ENCODE measurements around the gene DMRTA1. TPM values are rescaled to one million over a fixed set of nuclear protein-coding genes. Genes with fewer than 3 reads are reported as not detected.

Gene DMRTA1, protein sequence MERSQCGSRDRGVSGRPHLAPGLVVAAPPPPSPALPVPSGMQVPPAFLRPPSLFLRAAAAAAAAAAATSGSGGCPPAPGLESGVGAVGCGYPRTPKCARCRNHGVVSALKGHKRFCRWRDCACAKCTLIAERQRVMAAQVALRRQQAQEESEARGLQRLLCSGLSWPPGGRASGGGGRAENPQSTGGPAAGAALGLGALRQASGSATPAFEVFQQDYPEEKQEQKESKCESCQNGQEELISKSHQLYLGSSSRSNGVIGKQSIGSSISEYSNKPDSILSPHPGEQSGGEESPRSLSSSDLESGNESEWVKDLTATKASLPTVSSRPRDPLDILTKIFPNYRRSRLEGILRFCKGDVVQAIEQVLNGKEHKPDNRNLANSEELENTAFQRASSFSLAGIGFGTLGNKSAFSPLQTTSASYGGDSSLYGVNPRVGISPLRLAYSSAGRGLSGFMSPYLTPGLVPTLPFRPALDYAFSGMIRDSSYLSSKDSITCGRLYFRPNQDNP
- total RNA-seq (2022) (2.8 and 2.9 TPM in 2 replicates), Bru-seq, nascent RNA (percentile 62 among the genes with signal in this experiment), BruChase-seq, experiment 1, labeled RNA remaining after a 6-hour chase (percentile 55 among the genes with signal in this experiment), BruChase-seq, experiment 2, labeled RNA remaining after a 2-hour chase (percentile 60 among the genes with signal in this experiment)
- long read RNA-seq, full-length matches to known transcripts = 3 of 5 reads
- long read RNA-seq, partial matches to known transcripts = 0 of 5 reads
- long read RNA-seq, other reads (novel, unspliced or antisense) = 2 of 5 reads

DNA sequence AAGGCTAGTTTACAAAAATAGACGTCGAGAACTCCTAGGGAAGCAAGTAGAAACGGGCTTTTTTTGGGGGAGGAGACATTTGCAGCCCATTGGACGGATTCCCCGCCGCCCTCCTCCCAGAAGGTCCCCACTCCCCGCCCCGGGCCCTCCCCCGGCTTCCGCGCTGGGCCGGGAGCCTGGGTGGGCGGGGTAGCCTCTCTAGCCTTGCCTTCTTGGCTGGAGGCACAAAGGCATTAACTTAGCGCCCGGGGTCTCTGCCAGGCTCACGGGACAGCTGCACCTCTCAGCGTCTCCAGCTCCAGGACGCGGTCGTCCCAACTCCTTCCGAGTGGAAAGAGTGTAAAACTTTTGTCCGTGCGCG lies at the start of gene DMRTA1:
Gene DMRTA1, plus strand, starts transcription at position 236 of the 361 bp plus-strand sequence. CDS start 242 bp downstream, outside the sequence.
- peak within 1 kb of the TSS; percentile 64 for H3K27ac Mint-ChIP-seq (ENCODE audit: unreplicated experiment)
- CTCF ChIA-PET = interaction anchor here (1.1 kb wide), 1 partner anchor 140 kb away, joined by 4 read pairs; no protein-coding TSS in a partner anchor
- no TSS peak for BruUV-seq (replicated peaks)
- intact Hi-C loops (cut with micrococcal nuclease; ENCODE audit: unreplicated experiment) = loop anchor here (5.0 kb wide), 1 partner anchor 459 kb away; no protein-coding TSS in a partner anchor
- H3K36me3 Mint-ChIP-seq (ENCODE audit: insufficient read depth, unreplicated experiment) = peaks cover 28% of the 10 kb centered on the region
- TF ChIP-seq, protein P1, sequence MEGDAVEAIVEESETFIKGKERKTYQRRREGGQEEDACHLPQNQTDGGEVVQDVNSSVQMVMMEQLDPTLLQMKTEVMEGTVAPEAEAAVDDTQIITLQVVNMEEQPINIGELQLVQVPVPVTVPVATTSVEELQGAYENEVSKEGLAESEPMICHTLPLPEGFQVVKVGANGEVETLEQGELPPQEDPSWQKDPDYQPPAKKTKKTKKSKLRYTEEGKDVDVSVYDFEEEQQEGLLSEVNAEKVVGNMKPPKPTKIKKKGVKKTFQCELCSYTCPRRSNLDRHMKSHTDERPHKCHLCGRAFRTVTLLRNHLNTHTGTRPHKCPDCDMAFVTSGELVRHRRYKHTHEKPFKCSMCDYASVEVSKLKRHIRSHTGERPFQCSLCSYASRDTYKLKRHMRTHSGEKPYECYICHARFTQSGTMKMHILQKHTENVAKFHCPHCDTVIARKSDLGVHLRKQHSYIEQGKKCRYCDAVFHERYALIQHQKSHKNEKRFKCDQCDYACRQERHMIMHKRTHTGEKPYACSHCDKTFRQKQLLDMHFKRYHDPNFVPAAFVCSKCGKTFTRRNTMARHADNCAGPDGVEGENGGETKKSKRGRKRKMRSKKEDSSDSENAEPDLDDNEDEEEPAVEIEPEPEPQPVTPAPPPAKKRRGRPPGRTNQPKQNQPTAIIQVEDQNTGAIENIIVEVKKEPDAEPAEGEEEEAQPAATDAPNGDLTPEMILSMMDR (IDR thresholded peaks at IDR 0.05; ENCODE audit: unreplicated experiment) = no peak
- H3K27me3 Mint-ChIP-seq (ENCODE audit: unreplicated experiment) = no peaks in the 10 kb centered on the region
- peaks cover 7% of the 10 kb centered on the region for H3K4me1 Mint-ChIP-seq (ENCODE audit: low read depth, unreplicated experiment)
- H3K9me3 Mint-ChIP-seq (ENCODE audit: low read depth, unreplicated experiment) = no peaks in the 10 kb centered on the region
- DNase-seq = peak; percentile 84
- H3K4me3 Mint-ChIP-seq (ENCODE audit: low read depth, unreplicated experiment) = peak within 1 kb of the TSS; percentile 77

DNA sequence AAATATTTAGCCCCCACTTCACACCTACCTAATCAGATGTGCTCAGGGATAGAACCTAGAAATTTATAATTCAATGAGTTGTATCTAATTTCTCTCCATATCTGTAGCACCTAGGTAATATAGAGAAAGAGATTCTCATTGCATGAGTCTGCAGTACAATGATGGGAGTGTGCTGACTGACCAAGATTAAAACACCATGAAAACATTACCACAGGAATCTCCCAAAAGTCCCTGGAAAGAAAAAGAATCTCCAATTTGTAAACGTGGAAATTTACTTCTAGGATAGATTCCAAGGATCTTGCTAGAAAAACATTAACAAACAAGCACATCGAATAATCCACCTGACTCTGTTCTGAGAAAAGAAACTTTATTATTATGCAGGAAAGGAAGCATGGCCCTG lies 45.0 kb upstream of the DMRTA1 start:
- no peak overlapping the region for H3K4me3 Mint-ChIP-seq (ENCODE audit: low read depth, unreplicated experiment)
- TF ChIP-seq, protein P1 (IDR thresholded peaks at IDR 0.05; ENCODE audit: unreplicated experiment) = no peak
- no peak for DNase-seq
- no TSS peak for BruUV-seq (replicated peaks)
- intact Hi-C loops (cut with micrococcal nuclease; ENCODE audit: unreplicated experiment) = no loop called here
- H3K4me1 Mint-ChIP-seq (ENCODE audit: low read depth, unreplicated experiment) = no peaks in the 10 kb centered on the region
- no peaks in the 10 kb centered on the region for H3K9me3 Mint-ChIP-seq (ENCODE audit: low read depth, unreplicated experiment)
- no peaks in the 10 kb centered on the region for H3K27me3 Mint-ChIP-seq (ENCODE audit: unreplicated experiment)
- H3K36me3 Mint-ChIP-seq (ENCODE audit: insufficient read depth, unreplicated experiment) = no peaks in the 10 kb centered on the region
- no peak overlapping the region for H3K27ac Mint-ChIP-seq (ENCODE audit: unreplicated experiment)
- CTCF ChIA-PET = no interaction called here

DNA sequence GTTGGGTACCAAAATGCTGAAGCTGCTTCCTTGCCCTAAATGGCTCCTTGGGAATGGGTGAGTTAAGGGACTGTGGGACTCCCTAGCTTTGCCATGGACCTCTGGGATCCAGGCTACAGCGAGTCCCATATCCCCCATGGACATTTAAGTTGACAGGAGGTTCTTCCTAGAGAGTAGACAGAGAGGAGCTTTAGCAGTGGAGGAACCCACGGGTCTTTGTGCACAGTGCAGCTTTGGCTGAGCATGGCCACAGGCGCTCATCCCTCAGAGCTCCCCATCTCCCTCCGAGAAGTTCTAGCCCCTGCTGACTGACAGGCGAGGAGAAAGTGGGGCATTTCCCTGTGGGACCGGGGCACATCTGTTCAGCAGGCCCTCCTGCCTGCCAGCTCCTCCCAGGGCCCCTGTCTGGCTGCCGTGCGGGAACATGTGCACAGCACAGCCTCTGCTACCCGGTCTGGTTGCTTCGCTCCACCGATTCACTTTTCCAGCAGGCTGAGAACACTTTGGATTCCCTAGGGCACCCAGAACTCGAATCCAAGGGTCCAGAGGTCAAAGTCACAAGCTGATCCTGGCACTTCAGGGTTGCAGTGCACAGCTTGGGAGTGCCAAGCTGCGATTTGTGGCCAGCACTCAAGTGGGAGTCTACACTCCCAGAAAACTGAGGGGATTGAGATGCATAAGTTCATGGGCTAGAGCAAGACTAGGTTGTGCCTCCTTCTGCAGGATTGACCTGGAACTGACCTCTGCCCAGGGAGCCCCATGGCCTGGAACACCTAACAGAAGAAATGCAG lies 40.6 kb upstream of the DMRTA1 start:
- TF ChIP-seq, protein P1 (IDR thresholded peaks at IDR 0.05; ENCODE audit: unreplicated experiment) = no peak
- CTCF ChIA-PET = no interaction called here

DNA sequence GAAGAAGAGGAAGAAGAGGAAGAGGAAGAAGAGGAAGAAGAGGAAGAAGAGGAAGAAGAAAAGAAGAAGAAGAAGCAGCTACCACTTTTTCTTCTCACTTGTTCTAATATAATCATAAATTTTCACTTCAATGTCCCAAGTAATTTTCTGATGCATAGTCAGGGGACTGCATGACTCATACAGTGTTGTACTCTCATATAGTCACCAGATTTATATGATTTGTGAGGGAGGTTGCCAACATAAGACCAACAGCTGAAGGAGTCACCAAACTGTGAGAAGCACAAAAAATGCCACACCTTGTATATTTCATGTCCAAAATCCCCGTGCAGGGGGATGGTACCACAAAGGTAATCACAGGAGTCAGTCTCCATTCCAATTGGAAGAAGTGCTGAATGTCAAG lies 32.7 kb upstream of the DMRTA1 start:
- intact Hi-C loops (cut with micrococcal nuclease; ENCODE audit: unreplicated experiment) = no loop called here
- H3K27me3 Mint-ChIP-seq (ENCODE audit: unreplicated experiment) = no peaks in the 10 kb centered on the region
- H3K4me3 Mint-ChIP-seq (ENCODE audit: low read depth, unreplicated experiment) = no peak overlapping the region
- peaks cover 3% of the 10 kb centered on the region for H3K9me3 Mint-ChIP-seq (ENCODE audit: low read depth, unreplicated experiment)
- CTCF ChIA-PET = no interaction called here
- peaks cover 28% of the 10 kb centered on the region for H3K4me1 Mint-ChIP-seq (ENCODE audit: low read depth, unreplicated experiment)
- H3K27ac Mint-ChIP-seq (ENCODE audit: unreplicated experiment) = peak overlapping the region; percentile 22
- no TSS peak for BruUV-seq (replicated peaks)
- no peaks in the 10 kb centered on the region for H3K36me3 Mint-ChIP-seq (ENCODE audit: insufficient read depth, unreplicated experiment)
- no peak for DNase-seq
- TF ChIP-seq, protein P1 (IDR thresholded peaks at IDR 0.05; ENCODE audit: unreplicated experiment) = no peak

More for the DNA sequence above, 40.6 kb upstream of the DMRTA1 start:
- no peak overlapping the region for H3K27ac Mint-ChIP-seq (ENCODE audit: unreplicated experiment)
- H3K4me3 Mint-ChIP-seq (ENCODE audit: low read depth, unreplicated experiment) = no peak overlapping the region
- intact Hi-C loops (cut with micrococcal nuclease; ENCODE audit: unreplicated experiment) = no loop called here
- no peaks in the 10 kb centered on the region for H3K4me1 Mint-ChIP-seq (ENCODE audit: low read depth, unreplicated experiment)
- no peaks in the 10 kb centered on the region for H3K36me3 Mint-ChIP-seq (ENCODE audit: insufficient read depth, unreplicated experiment)
- no peak for DNase-seq
- no peaks in the 10 kb centered on the region for H3K9me3 Mint-ChIP-seq (ENCODE audit: low read depth, unreplicated experiment)
- no TSS peak for BruUV-seq (replicated peaks)
- no peaks in the 10 kb centered on the region for H3K27me3 Mint-ChIP-seq (ENCODE audit: unreplicated experiment)
